ENCODE data around the gene ZC2HC1C. TPM values are rescaled to one million over a fixed set of nuclear protein-coding genes. Genes with fewer than 3 reads are reported as not detected.

ZC2HC1C gene
- polyA plus RNA-seq, 1 donor (not counting 4 experiments of a cell fraction or from before 2014, with no cell fraction given), result 0.68 TPM

GRCh38 chr14:75047506-75047905 lies 21.9 kb upstream of the ZC2HC1C start:
- dilution Hi-C loops (cut with MboI; ENCODE audit: extremely low pct_ligation_motif_present, low sequenced_read_pairs), result no loop called here
- Histone ChIP-seq H3K27ac (ENCODE audit: control insufficient read depth, insufficient read depth, low read length) (no peak overlapping the region), H3K79me2 (ENCODE audit: control insufficient read depth, insufficient read depth, low read length) (peaks cover 3% of the 10 kb centered on the region), H3K4me2 (ENCODE audit: control insufficient read depth, extremely low read depth, insufficient read depth, low read depth, low read length) (no peak overlapping the region), H3K27me3 (ENCODE audit: control insufficient read depth, extremely low read depth, insufficient read depth, low read length) (no peaks in the 10 kb centered on the region), H4K20me1 (ENCODE audit: control insufficient read depth, extremely low read depth, insufficient read depth, low read length) (no peaks in the 10 kb centered on the region), H3K9me1 (ENCODE audit: control insufficient read depth, extremely low read depth, insufficient read depth, low read length) (no peaks in the 10 kb centered on the region), H3K4me1 (ENCODE audit: control insufficient read depth, extremely low read depth, insufficient read depth, low read length) (peaks cover 18% of the 10 kb centered on the region), H3K9me3 (ENCODE audit: control insufficient read depth, low read depth, low read length) (no peaks in the 10 kb centered on the region), H3K4me3 (ENCODE audit: control insufficient read depth in 2 of 3, extremely low read depth in 1 of 3, insufficient read depth in 2 of 3, low read depth in 1 of 3, low read length in 3 of 3) (no peak overlapping the region), H3K9ac (ENCODE audit: control insufficient read depth, extremely low read depth, insufficient read depth, low read length) (no peak overlapping the region), H3K36me3 (ENCODE audit: control insufficient read depth in 2 of 2, extremely low read depth in 1 of 2, insufficient read depth in 2 of 2, low read length in 2 of 2) (peaks cover 3 to 8% of the 10 kb centered on the region in 2 experiments), H2AFZ (ENCODE audit: control insufficient read depth, low read length) (no peak overlapping the region)
- no peak for TF ChIP-seq EZH2 (IDR thresholded peaks at IDR 0.05; ENCODE audit: low read length)
- TF ChIP-seq CTCF (optimal IDR thresholded peaks at IDR 0.05 in 1 of 3, IDR thresholded peaks at IDR 0.05 in 1 of 3, conservative IDR thresholded peaks at IDR 0.05 in 1 of 3; ENCODE audit: extremely low read depth in 1 of 3, insufficient read depth in 2 of 3, low read length in 3 of 3), result no peak
- DNase-seq (ENCODE audit: low read depth, low spot score) (no peak), FAIRE-seq (no peak)

- Histone ChIP-seq H3K27me3 (ENCODE audit: control insufficient read depth, extremely low read depth, insufficient read depth, low read length) (no peaks in the 10 kb centered on the region), H3K4me3 (ENCODE audit: control insufficient read depth in 2 of 3, extremely low read depth in 1 of 3, insufficient read depth in 2 of 3, low read depth in 1 of 3, low read length in 3 of 3) (no peak overlapping the region), H3K27ac (ENCODE audit: control insufficient read depth, insufficient read depth, low read length) (no peak overlapping the region), H3K9me3 (ENCODE audit: control insufficient read depth, low read depth, low read length) (no peaks in the 10 kb centered on the region), H4K20me1 (ENCODE audit: control insufficient read depth, extremely low read depth, insufficient read depth, low read length) (no peaks in the 10 kb centered on the region), H3K9me1 (ENCODE audit: control insufficient read depth, extremely low read depth, insufficient read depth, low read length) (no peaks in the 10 kb centered on the region), H3K4me2 (ENCODE audit: control insufficient read depth, extremely low read depth, insufficient read depth, low read depth, low read length) (no peak overlapping the region), H3K4me1 (ENCODE audit: control insufficient read depth, extremely low read depth, insufficient read depth, low read length) (peaks cover 18% of the 10 kb centered on the region), H3K9ac (ENCODE audit: control insufficient read depth, extremely low read depth, insufficient read depth, low read length) (no peak overlapping the region), H2AFZ (ENCODE audit: control insufficient read depth, low read length) (no peak overlapping the region), H3K79me2 (ENCODE audit: control insufficient read depth, insufficient read depth, low read length) (peaks cover 3% of the 10 kb centered on the region), H3K36me3 (ENCODE audit: control insufficient read depth in 2 of 2, extremely low read depth in 1 of 2, insufficient read depth in 2 of 2, low read length in 2 of 2) (peaks cover 3 to 8% of the 10 kb centered on the region in 2 experiments)
- DNase-seq (ENCODE audit: low read depth, low spot score), result no peak
- FAIRE-seq, result no peak
- no peak for TF ChIP-seq CTCF (optimal IDR thresholded peaks at IDR 0.05 in 1 of 3, IDR thresholded peaks at IDR 0.05 in 1 of 3, conservative IDR thresholded peaks at IDR 0.05 in 1 of 3; ENCODE audit: extremely low read depth in 1 of 3, insufficient read depth in 2 of 3, low read length in 3 of 3)
- no peak for TF ChIP-seq EZH2 (IDR thresholded peaks at IDR 0.05; ENCODE audit: low read length)
- dilution Hi-C loops (cut with MboI; ENCODE audit: extremely low pct_ligation_motif_present, low sequenced_read_pairs), result no loop called here
These were observed 21.3 kb upstream of the ZC2HC1C start for GRCh38 chr14:75048101-75048500.
